ENCODE measurements around the gene PPIP5K1.
"Not testable (repeated sequence)": the region's sequence is repeated elsewhere in the genome, so short reads cannot be mapped to it uniquely, and the experiment has no call there.

Gene PPIP5K1

GRCh38 chr15:43589778-43590466 lies at the start of gene PPIP5K1:
Gene PPIP5K1 (minus strand): TSS chr15:43590208. CDS start chr15:43584504, 5,704 bp downstream.
- peak; percentile 84 for ATAC-seq (ENCODE audit: low read depth)
- not testable (repeated sequence) for H3K27me3 ChIP-seq (ENCODE audit: insufficient read depth, poor library complexity, severe bottlenecking); H3K4me3 ChIP-seq (ENCODE audit: severe bottlenecking); DNase-seq (ENCODE audit: low spot score); H3K36me3 ChIP-seq (ENCODE audit: low read depth); H3K27ac ChIP-seq (ENCODE audit: poor library complexity, severe bottlenecking); H3K9me3 ChIP-seq (ENCODE audit: severe bottlenecking); H3K4me1 ChIP-seq (ENCODE audit: insufficient read depth, poor library complexity, severe bottlenecking)

- ATAC-seq (ENCODE audit: low read depth); H3K4me3 ChIP-seq (ENCODE audit: severe bottlenecking); H3K27ac ChIP-seq (ENCODE audit: poor library complexity, severe bottlenecking); DNase-seq (ENCODE audit: low spot score); H3K36me3 ChIP-seq (ENCODE audit: low read depth); H3K27me3 ChIP-seq (ENCODE audit: insufficient read depth, poor library complexity, severe bottlenecking); H3K9me3 ChIP-seq (ENCODE audit: severe bottlenecking); H3K4me1 ChIP-seq (ENCODE audit: insufficient read depth, poor library complexity, severe bottlenecking): not testable (repeated sequence)
Measured at GRCh38 chr15:43638464-43639204, 48.6 kb upstream of the PPIP5K1 start.

- not testable (repeated sequence) for H3K4me1 ChIP-seq (ENCODE audit: insufficient read depth, poor library complexity, severe bottlenecking); H3K27me3 ChIP-seq (ENCODE audit: insufficient read depth, poor library complexity, severe bottlenecking); ATAC-seq (ENCODE audit: low read depth); H3K9me3 ChIP-seq (ENCODE audit: severe bottlenecking); H3K36me3 ChIP-seq (ENCODE audit: low read depth); DNase-seq (ENCODE audit: low spot score); H3K27ac ChIP-seq (ENCODE audit: poor library complexity, severe bottlenecking); H3K4me3 ChIP-seq (ENCODE audit: severe bottlenecking)
Measured at GRCh38 chr15:43626937-43627336, 36.9 kb upstream of the PPIP5K1 start.

- Histone ChIP-seq H3K4me1 (ENCODE audit: insufficient read depth, poor library complexity, severe bottlenecking) (no peaks in the 10 kb centered on the region), H3K36me3 (ENCODE audit: low read depth) (no peaks in the 10 kb centered on the region), H3K27me3 (ENCODE audit: insufficient read depth, poor library complexity, severe bottlenecking) (no peaks in the 10 kb centered on the region), H3K27ac (ENCODE audit: poor library complexity, severe bottlenecking) (no peak overlapping the region), H3K4me3 (ENCODE audit: severe bottlenecking) (no peak overlapping the region), H3K9me3 (ENCODE audit: severe bottlenecking) (no peaks in the 10 kb centered on the region)
- no peak for ATAC-seq (ENCODE audit: low read depth)
- no peak for DNase-seq (ENCODE audit: low spot score)
- TF ChIP-seq CTCF (IDR thresholded peaks at IDR 0.05; ENCODE audit: poor library complexity, severe bottlenecking) = no peak
Measured at GRCh38 chr15:43625106-43625505, 35.1 kb upstream of the PPIP5K1 start.

- not testable (repeated sequence) for H3K27me3 ChIP-seq (ENCODE audit: insufficient read depth, poor library complexity, severe bottlenecking); H3K4me1 ChIP-seq (ENCODE audit: insufficient read depth, poor library complexity, severe bottlenecking); ATAC-seq (ENCODE audit: low read depth); H3K9me3 ChIP-seq (ENCODE audit: severe bottlenecking); H3K4me3 ChIP-seq (ENCODE audit: severe bottlenecking); H3K36me3 ChIP-seq (ENCODE audit: low read depth); DNase-seq (ENCODE audit: low spot score); H3K27ac ChIP-seq (ENCODE audit: poor library complexity, severe bottlenecking)
Measured at GRCh38 chr15:43622068-43622799, 32.2 kb upstream of the PPIP5K1 start.

- not testable (repeated sequence) for H3K4me1 ChIP-seq (ENCODE audit: insufficient read depth, poor library complexity, severe bottlenecking); H3K4me3 ChIP-seq (ENCODE audit: severe bottlenecking); H3K27me3 ChIP-seq (ENCODE audit: insufficient read depth, poor library complexity, severe bottlenecking); ATAC-seq (ENCODE audit: low read depth); H3K9me3 ChIP-seq (ENCODE audit: severe bottlenecking); H3K36me3 ChIP-seq (ENCODE audit: low read depth); H3K27ac ChIP-seq (ENCODE audit: poor library complexity, severe bottlenecking); DNase-seq (ENCODE audit: low spot score)
Measured at GRCh38 chr15:43618700-43619099, 28.7 kb upstream of the PPIP5K1 start, which contains the start of gene STRC. Gene STRC (minus strand): TSS chr15:43618800. CDS start chr15:43618722, 78 bp downstream.

- H3K4me1 ChIP-seq (ENCODE audit: insufficient read depth, poor library complexity, severe bottlenecking); H3K4me3 ChIP-seq (ENCODE audit: severe bottlenecking); H3K27me3 ChIP-seq (ENCODE audit: insufficient read depth, poor library complexity, severe bottlenecking); DNase-seq (ENCODE audit: low spot score); H3K27ac ChIP-seq (ENCODE audit: poor library complexity, severe bottlenecking); ATAC-seq (ENCODE audit: low read depth); H3K36me3 ChIP-seq (ENCODE audit: low read depth); H3K9me3 ChIP-seq (ENCODE audit: severe bottlenecking): not testable (repeated sequence)
Measured at GRCh38 chr15:43617750-43618149, 27.7 kb upstream of the PPIP5K1 start.

GRCh38 chr15:43602233-43602632 lies 12.2 kb upstream of the PPIP5K1 start:
- DNase-seq (ENCODE audit: low spot score) = not testable (repeated sequence)
- ATAC-seq (ENCODE audit: low read depth) = peak; percentile 61

GRCh38 chr15:43600200-43600599 lies 10.2 kb upstream of the PPIP5K1 start:
- not testable (repeated sequence) for H3K36me3 ChIP-seq (ENCODE audit: low read depth); ATAC-seq (ENCODE audit: low read depth); H3K4me1 ChIP-seq (ENCODE audit: insufficient read depth, poor library complexity, severe bottlenecking); H3K27me3 ChIP-seq (ENCODE audit: insufficient read depth, poor library complexity, severe bottlenecking); H3K9me3 ChIP-seq (ENCODE audit: severe bottlenecking); H3K27ac ChIP-seq (ENCODE audit: poor library complexity, severe bottlenecking); H3K4me3 ChIP-seq (ENCODE audit: severe bottlenecking); DNase-seq (ENCODE audit: low spot score)

More at GRCh38 chr15:43602233-43602632, 12.2 kb upstream of the PPIP5K1 start:
- not testable (repeated sequence) for H3K27me3 ChIP-seq (ENCODE audit: insufficient read depth, poor library complexity, severe bottlenecking); H3K4me1 ChIP-seq (ENCODE audit: insufficient read depth, poor library complexity, severe bottlenecking); H3K9me3 ChIP-seq (ENCODE audit: severe bottlenecking); H3K27ac ChIP-seq (ENCODE audit: poor library complexity, severe bottlenecking); H3K4me3 ChIP-seq (ENCODE audit: severe bottlenecking); H3K36me3 ChIP-seq (ENCODE audit: low read depth)

- not testable (repeated sequence) for H3K4me1 ChIP-seq (ENCODE audit: insufficient read depth, poor library complexity, severe bottlenecking); H3K36me3 ChIP-seq (ENCODE audit: low read depth); ATAC-seq (ENCODE audit: low read depth); H3K9me3 ChIP-seq (ENCODE audit: severe bottlenecking); H3K27ac ChIP-seq (ENCODE audit: poor library complexity, severe bottlenecking); H3K4me3 ChIP-seq (ENCODE audit: severe bottlenecking); DNase-seq (ENCODE audit: low spot score); H3K27me3 ChIP-seq (ENCODE audit: insufficient read depth, poor library complexity, severe bottlenecking)
Measured at GRCh38 chr15:43599131-43599530, 9.1 kb upstream of the PPIP5K1 start.
